Measurements from ENCODE around the gene CAMKMT. TPM values are rescaled to one million over a fixed set of nuclear protein-coding genes. Genes with fewer than 3 reads are reported as not detected.
A peak's percentile ranks its signal among the peaks of the same experiment; 100 is the strongest.

The CAMKMT gene
- total RNA-seq, 1 donor from 2014 or later, result 11.9 TPM

DNA sequence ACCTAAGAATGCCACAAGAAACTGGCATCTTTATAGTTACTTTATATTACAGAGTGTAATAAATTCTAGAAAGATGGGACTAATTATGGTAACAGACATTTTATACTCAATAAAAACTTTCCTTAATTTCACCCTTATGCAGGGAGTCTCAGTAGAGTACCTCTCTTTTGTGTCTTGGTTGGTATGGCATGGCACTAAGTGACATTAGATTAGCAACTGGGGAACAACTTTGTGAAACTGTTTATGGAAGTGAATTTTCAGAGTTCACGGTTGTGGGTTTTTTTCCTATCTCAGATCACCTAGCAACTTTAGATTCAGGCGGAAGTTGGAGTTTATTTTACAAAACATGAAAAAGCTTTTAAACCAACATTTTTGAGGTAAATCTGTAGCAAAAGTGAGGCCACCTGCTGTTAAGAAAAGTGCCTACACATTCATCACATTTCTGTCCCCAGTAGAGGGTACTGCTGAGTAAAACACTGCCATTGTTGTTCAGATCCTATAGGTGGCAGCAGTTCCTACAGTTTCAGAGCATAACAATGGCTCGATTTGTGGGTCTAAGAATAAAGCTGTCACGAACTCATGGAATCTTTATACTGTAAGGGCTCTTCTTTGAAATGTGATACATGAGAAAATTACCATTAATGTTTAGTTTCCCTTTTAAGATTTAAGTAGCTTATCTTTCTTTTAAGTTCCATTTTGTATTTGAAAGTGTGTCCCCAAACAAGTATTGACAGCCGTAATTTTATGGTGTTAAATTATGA is 117.6 kb downstream of the CAMKMT start:
- Mint-ChIP-seq H3K4me1 (peaks cover 5% of the 10 kb centered on the region), H3K4me3 (no peak overlapping the region), H3K27me3 (ENCODE audit: low read depth) (no peaks in the 10 kb centered on the region), H3K36me3 (ENCODE audit: low read depth) (no peaks in the 10 kb centered on the region), H3K27ac (ENCODE audit: unreplicated experiment) (no peak overlapping the region), H3K9me3 (no peaks in the 10 kb centered on the region)
- TF ChIP-seq, protein P1, sequence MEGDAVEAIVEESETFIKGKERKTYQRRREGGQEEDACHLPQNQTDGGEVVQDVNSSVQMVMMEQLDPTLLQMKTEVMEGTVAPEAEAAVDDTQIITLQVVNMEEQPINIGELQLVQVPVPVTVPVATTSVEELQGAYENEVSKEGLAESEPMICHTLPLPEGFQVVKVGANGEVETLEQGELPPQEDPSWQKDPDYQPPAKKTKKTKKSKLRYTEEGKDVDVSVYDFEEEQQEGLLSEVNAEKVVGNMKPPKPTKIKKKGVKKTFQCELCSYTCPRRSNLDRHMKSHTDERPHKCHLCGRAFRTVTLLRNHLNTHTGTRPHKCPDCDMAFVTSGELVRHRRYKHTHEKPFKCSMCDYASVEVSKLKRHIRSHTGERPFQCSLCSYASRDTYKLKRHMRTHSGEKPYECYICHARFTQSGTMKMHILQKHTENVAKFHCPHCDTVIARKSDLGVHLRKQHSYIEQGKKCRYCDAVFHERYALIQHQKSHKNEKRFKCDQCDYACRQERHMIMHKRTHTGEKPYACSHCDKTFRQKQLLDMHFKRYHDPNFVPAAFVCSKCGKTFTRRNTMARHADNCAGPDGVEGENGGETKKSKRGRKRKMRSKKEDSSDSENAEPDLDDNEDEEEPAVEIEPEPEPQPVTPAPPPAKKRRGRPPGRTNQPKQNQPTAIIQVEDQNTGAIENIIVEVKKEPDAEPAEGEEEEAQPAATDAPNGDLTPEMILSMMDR (conservative IDR thresholded peaks at IDR 0.05), result peak; percentile 100
- peak; percentile 32 for DNase-seq (ENCODE audit: low read depth, low spot score)

DNA sequence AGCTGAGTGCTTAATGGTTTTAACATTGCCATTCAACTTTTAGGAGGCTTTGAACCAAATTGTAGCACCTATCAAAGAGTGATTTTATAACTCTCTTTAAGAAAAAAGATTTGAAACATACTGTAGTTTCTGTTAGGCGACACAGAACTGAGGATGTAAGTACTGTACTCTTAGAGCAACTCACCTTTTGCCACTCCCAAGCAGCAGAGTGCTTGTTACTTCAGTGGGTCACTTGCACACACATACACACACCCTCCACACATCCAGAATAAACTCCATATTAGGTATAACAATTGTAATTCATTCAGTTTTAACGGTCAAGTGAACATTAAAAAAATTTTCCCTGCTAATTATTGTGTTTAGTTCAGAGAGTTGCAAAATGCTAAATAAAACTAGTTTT is 118.3 kb downstream of the CAMKMT start:
- TF ChIP-seq, protein P1 (conservative IDR thresholded peaks at IDR 0.05), result no peak
- no peaks in the 10 kb centered on the region for H3K27me3 Mint-ChIP-seq (ENCODE audit: low read depth)
- no peaks in the 10 kb centered on the region for H3K36me3 Mint-ChIP-seq (ENCODE audit: low read depth)
- H3K4me3 Mint-ChIP-seq, result no peak overlapping the region
- no peaks in the 10 kb centered on the region for H3K9me3 Mint-ChIP-seq
- H3K4me1 Mint-ChIP-seq, result peaks cover 5% of the 10 kb centered on the region
- no peak overlapping the region for H3K27ac Mint-ChIP-seq (ENCODE audit: unreplicated experiment)
- no peak for DNase-seq (ENCODE audit: low read depth, low spot score)

DNA sequence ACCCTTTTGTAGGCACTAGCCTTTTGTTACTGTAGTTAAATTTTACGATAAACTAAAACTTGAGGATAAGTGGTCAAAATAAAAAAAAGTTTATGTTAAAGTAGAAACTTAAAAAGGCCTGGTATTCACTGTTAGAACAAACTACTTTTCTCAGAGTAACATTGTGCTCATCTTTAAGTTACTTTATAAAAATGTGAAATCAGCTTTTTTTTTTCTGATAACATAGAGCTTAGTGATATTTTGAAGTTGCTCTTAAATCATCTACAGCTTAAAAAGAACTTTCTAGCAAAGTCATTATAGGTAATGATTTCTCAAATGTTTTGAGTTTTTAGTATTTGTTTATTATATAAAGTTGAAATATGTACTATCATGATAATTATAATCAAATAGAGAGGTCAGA is 125.3 kb downstream of the CAMKMT start:
- no peak overlapping the region for H3K4me3 Mint-ChIP-seq
- no peak for DNase-seq (ENCODE audit: low read depth, low spot score)
- no peaks in the 10 kb centered on the region for H3K9me3 Mint-ChIP-seq
- no peaks in the 10 kb centered on the region for H3K27me3 Mint-ChIP-seq (ENCODE audit: low read depth)
- H3K4me1 Mint-ChIP-seq, result no peaks in the 10 kb centered on the region
- TF ChIP-seq, protein P1 (conservative IDR thresholded peaks at IDR 0.05), result no peak
- no peaks in the 10 kb centered on the region for H3K36me3 Mint-ChIP-seq (ENCODE audit: low read depth)
- no peak overlapping the region for H3K27ac Mint-ChIP-seq (ENCODE audit: unreplicated experiment)

DNA sequence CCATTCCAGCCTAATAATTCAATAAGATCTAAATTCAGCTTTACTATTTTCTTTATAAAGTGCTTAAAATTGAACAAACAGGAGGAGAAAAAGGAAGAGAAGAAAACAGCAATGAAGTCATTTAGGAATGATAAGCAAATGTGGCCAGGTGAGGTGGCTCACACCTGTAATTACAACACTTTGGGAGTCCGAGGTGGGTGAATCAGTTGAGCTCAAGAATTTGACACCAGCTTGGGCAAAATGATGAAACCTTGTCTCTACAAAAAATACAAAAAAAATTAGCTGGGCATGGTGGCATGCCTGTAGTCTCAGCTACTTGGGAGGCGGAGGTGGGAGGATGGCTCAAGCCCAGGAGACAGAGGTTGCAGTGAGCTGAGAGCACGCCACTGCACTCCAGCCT is 129.0 kb downstream of the CAMKMT start:
- DNase-seq (ENCODE audit: low read depth, low spot score), result no peak
- Mint-ChIP-seq H3K36me3 (ENCODE audit: low read depth) (no peaks in the 10 kb centered on the region), H3K4me1 (no peaks in the 10 kb centered on the region), H3K9me3 (no peaks in the 10 kb centered on the region), H3K27me3 (ENCODE audit: low read depth) (no peaks in the 10 kb centered on the region), H3K27ac (ENCODE audit: unreplicated experiment) (no peak overlapping the region), H3K4me3 (no peak overlapping the region)
- TF ChIP-seq, protein P1 (conservative IDR thresholded peaks at IDR 0.05), result no peak

DNA sequence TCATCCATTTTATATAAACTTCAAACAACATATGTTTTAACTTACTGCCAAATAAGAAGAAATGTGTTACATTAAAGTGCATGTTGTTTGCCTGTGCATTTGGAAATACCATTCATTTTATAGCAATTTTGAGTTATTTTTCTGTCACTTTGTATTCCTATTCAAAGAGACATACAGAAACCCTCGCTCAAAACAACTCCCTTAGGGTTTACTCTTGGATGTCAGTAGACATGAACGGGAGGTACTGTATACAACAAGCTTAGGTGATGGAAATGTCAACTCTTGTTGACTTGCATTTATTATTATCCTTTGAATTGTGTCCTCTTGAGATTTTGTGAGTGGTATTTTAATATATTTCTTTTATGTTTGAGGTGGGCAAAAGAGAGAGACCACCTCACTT is 132.3 kb downstream of the CAMKMT start:
- Mint-ChIP-seq H3K9me3 (no peaks in the 10 kb centered on the region), H3K36me3 (ENCODE audit: low read depth) (no peaks in the 10 kb centered on the region), H3K27me3 (ENCODE audit: low read depth) (no peaks in the 10 kb centered on the region), H3K4me1 (peaks cover 4% of the 10 kb centered on the region), H3K4me3 (no peak overlapping the region), H3K27ac (ENCODE audit: unreplicated experiment) (no peak overlapping the region)
- TF ChIP-seq, protein P1 (conservative IDR thresholded peaks at IDR 0.05), result no peak
- no peak for DNase-seq (ENCODE audit: low read depth, low spot score)

Measured in neural crest cell (in vitro differentiated cells).